Superior temporal gyrus (tissue), 1 donor: ENCODE results near the gene UNC13B.
A peak's percentile ranks its signal among the peaks of the same experiment; 100 is the strongest.

Source experiments
- DNase-seq: peaks from one replicate; pipeline ENCODE4 v3.0.0-alpha.2; 2016; ENCODE audit errors: extremely low spot score

UNC13B gene

DNA sequence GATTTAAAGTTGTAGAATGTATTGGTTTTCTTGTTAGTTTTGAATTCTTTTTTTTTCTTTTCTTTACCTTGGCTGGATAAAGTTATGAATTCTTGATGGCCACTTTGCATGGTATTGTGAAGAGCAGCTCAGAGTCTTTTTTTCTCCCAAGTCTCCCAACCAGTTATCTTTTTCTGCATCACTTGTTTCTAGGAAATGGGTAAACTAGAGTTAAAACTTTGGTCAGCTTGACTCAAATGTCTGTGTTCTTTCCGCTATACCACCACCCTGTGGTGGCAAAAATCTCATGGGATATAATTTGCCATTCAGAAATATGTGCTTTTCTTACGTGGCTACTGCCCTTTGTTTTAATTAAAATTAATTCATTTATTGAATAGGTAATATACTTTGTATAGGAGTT is 113.2 kb downstream of the UNC13B start:
- DNase-seq, result no peak

DNA sequence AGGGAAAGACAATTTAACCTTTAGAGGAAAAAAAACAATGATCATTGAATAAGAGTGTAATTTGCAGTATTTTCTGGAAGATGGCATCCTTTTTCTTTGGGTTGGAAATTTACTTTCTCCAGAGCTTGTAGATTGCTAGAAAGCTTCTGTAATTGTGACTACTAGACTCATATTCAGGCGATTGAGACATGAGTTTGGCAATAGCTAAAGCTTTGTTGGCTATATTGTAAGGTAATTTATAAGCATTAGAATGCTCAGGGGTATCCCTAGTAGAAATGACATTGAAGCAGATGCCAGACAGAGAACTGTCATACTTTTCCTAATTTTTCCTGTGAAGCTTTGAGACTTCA is 115.3 kb downstream of the UNC13B start:
- DNase-seq, result peak; percentile 67

DNA sequence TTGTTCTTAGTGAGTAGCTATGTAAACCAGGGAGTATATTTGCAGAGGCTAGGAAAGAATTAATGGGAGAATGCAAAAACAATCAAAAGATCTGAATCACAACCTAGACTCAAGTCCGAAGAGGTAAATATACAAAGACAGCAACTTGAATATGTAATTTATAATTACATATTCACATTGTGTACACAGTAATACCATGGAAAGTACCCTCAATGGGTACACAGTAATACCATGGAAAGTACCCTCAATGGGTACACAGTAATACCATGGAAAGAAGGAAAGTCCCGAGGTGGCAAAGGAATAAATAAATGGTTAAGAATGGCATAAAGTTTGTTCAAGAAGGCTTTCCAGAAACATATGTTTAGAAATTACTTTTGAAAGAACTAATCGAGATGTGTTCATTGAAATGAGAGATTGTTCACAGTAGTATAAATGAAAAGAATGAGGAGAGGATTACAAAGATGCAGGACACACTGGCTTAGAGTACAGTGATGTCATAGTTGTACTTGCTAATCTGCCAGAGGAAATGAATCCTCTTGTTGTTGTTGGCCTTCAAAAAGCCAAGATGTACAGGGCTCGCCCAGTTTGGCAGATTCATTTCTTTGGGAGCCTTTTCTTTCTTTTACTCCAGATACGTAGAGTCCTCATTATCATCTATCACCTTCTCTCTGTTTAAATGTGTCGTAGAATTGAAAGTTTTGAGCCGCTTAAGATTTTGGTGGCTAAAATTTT is 116.0 kb downstream of the UNC13B start:
- DNase-seq, result peak; percentile 74

DNA sequence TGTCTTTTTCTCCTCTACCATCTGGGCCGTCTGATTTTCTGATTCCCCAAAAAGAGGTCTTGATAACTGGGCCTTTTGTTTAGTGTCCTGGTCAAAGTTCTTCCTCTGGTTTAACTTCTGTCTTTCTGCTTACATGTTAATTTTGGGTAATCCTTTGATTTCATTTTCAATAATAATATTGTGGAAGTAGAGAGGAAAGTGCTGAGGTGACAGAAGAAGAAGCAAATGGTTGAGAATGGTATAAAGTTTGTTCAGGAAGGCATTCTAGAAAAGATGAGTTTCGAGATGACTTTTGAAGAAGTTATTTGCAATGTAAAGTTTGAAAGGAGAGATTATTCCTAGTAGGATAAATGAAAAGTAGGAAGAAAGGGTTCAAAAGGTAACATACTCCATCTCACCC is 118.1 kb downstream of the UNC13B start:
- DNase-seq, result no peak

DNA sequence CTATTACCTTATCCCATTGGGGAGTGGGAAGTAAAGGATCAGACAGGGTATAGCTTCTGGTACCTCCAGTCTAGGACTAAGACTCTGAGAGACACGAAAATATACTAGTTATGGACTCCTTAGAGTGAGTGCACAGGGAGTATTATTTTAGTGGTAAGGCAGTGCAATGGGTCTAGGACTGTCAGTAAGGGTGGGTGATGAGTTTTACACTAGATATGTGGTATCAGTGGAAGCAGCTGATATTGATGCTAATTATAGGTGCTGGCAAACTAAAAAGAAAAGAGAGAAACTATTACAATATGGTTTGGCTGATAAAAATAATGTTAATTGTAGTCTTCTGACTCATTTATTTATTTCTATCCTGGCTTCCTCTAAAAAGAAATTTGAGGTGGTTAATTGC is 118.6 kb downstream of the UNC13B start:
- DNase-seq, result no peak

DNA sequence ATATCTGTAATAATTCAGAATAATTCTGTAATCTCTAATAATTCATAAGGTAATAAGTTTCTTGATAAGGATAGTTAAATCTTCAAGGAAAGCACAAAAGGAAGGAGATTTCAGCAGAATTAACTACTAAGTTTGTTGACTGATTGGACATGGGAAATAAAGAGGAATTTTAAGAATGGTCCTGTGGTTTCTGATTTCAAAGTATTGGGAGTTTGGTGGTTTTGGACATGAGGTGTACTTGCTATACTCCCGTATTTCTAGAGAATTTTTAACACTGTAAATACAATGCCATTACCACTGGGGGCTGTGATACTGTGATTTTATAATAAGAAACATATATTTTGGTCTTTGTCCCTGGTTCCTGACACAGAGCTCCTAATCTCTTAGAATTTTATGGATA is 123.9 kb downstream of the UNC13B start:
- DNase-seq, result no peak

DNA sequence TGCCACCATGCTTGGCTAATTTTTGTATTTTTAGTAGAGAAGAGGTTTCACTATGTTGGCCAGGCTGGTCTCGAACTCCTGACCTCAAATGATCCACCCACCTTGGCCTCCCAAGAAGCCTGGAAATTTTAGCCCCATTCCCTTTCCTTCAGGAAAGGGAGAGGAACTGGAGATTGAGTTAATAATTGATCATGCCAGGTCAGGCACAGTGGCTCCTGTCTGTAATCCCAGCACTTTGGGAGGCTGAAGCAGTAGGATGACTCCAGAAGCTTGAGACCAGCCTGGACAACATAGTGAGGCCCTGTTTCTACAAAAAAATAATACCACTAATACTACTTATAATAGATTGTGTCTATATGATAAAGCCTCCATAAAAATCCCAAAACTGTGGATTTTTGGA is 124.6 kb downstream of the UNC13B start:
- DNase-seq, result no peak

DNA sequence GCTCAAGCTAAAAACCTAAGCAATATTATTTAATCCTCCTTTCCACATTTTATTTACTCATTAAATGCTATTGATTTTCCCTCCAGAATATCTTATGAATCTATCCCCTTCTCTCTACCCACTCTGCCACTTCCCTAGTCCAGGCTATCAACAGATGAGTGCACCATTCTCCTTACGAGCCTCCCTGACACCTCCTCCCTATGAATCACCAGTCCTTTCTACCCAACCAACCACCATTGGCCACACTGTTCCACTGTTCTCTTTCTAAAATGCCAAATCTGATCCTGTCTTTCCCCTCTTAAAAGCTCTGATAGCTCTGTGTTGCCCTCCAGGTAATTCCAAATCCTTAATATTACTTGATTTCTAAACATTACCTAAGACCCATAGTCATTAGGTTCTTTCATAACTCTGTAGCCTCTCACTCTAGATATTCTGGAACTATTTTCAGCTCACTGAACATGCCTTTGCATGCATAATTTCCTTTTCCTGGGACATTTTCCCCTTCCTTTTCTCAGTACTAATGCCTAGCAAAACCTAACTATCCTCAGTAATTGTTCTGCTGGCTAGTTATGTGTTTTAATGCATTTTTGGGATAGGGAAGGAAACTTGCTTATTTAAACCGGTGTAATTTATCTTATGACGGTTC is 126.3 kb downstream of the UNC13B start:
- DNase-seq, result no peak

DNA sequence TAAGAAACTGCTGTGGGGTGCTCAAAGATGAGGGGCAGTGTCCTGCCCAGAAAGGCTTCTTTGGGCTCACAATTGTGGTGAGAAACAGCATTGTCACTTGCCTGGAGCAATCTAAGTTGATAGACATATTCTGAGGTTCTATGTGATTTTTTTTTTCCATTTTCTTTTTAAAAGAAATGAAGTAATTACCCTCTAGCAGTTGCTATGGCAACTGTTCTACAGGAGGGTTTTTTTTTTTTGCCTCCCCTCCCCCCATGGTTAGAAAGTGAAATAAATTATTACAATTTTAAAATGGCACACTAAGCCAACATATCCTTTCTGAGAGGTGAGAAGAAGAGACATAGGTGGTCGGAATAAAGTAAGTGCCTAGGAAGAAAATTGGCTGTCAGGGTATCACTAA is 127.0 kb downstream of the UNC13B start:
- DNase-seq, result no peak

- DNase-seq, result no peak
Measured at GRCh38 chr9:35293376-35293964, 131.7 kb downstream of the UNC13B start.

DNA sequence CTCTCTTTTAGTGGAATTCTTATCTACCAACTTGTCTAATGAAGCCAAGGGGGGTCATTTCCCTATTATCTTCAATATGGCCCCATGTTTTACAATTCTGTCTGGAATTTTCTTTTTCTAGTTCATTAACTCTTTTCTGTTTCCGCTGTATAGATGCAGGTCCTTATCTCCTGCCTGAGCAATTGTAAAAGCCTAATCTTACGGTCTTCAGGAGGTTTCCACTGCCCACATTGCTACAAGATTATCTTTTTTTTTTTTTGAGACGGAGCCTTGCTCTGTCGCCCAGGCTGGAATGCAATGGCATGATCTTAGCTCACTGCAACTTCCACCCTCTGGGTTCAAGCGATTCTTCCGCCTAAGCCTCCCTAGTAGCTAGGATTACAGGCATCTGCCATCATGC is 132.3 kb downstream of the UNC13B start:
- DNase-seq, result no peak

DNA sequence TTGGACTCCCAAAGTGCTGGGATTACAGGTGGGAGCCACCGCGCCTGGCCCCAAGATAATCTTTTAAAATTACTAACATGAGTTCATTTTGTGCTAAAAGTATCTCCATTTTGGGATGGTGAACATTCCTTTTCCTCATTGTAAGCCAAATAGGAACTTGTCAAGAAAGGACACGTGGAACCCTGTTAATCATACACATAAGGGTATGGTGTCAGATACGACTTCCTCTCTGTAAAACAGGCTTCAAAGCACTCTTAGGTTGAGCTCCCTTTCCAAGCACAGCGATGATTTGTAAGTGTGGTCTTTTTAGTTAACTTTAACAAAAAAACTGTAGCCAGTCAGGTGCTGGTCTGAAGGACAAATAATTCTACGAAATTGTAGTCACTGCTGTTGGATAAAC is 132.7 kb downstream of the UNC13B start:
- DNase-seq, result no peak

- no peak for DNase-seq
Measured at GRCh38 chr9:35295369-35296036, 133.7 kb downstream of the UNC13B start.

GRCh38 chr9:35303567-35303966 is 141.8 kb downstream of the UNC13B start:
- DNase-seq, result no peak

GRCh38 chr9:35306283-35306682 is 144.5 kb downstream of the UNC13B start:
- no peak for DNase-seq

- no peak for DNase-seq
Measured at GRCh38 chr9:35308316-35308715, 146.5 kb downstream of the UNC13B start.

GRCh38 chr9:35311891-35312639 is 150.3 kb downstream of the UNC13B start:
- DNase-seq, result no peak

DNA sequence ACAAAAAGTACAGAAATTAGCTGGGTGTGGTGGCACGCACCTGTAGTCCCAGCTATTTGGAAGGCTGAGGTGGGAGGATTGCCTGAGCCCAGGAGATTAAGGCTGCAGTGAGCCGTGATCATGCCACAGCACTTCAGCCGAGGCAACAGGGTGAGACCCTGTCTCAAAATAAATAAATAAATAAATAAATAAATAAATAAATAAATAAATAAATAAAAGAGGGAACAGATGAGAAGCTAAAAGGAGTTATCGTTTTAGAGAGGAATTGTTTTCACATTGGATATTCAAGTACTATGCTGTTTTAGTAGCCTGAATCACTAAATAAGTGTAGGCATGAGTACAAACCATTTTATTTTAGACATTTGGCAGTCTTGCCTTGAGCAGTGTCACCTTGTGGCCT is 151.7 kb downstream of the UNC13B start:
- DNase-seq, result no peak

DNA sequence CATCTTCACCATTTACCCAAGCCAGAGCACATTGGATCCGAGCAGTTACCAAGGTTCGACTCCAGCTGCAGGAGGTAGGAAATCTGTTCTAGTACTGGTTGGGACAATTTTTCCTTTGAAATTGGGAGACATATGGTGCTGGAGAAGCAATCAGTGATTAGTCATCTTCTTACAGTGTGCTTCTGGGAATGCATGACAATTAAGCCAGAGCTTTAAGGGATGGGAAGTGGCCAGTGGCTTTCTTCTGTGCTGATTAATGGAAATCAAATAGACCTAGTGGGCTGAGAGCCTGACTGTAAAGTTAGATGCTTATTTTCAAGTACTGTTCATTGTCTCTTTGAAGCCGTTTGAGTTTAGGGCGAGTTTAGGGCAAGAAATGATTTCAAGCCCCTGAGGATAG is 152.1 kb downstream of the UNC13B start:
- DNase-seq, result no peak

- DNase-seq, result no peak
Measured at GRCh38 chr9:35318741-35319140, 156.9 kb downstream of the UNC13B start.

- DNase-seq, result no peak
Measured at GRCh38 chr9:35322075-35322885, 160.5 kb downstream of the UNC13B start.
